ENCODE data around the gene PIAS4.

- TF ChIP-seq ZNF565 (CRISPR knock-in tag; conservative IDR thresholded peaks at IDR 0.05; ENCODE audit: low read depth) (no peak), GLIS3 (CRISPR knock-in tag; IDR thresholded peaks at IDR 0.05) (no peak), ZC3H10 (CRISPR knock-in tag; IDR thresholded peaks at IDR 0.05) (no peak)
- TF ChIP-seq, protein P1, sequence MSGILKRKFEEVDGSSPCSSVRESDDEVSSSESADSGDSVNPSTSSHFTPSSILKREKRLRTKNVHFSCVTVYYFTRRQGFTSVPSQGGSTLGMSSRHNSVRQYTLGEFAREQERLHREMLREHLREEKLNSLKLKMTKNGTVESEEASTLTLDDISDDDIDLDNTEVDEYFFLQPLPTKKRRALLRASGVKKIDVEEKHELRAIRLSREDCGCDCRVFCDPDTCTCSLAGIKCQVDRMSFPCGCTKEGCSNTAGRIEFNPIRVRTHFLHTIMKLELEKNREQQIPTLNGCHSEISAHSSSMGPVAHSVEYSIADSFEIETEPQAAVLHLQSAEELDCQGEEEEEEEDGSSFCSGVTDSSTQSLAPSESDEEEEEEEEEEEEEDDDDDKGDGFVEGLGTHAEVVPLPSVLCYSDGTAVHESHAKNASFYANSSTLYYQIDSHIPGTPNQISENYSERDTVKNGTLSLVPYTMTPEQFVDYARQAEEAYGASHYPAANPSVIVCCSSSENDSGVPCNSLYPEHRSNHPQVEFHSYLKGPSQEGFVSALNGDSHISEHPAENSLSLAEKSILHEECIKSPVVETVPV (CRISPR knock-in tag; IDR thresholded peaks at IDR 0.05) = no peak
- TF ChIP-seq, protein P2, sequence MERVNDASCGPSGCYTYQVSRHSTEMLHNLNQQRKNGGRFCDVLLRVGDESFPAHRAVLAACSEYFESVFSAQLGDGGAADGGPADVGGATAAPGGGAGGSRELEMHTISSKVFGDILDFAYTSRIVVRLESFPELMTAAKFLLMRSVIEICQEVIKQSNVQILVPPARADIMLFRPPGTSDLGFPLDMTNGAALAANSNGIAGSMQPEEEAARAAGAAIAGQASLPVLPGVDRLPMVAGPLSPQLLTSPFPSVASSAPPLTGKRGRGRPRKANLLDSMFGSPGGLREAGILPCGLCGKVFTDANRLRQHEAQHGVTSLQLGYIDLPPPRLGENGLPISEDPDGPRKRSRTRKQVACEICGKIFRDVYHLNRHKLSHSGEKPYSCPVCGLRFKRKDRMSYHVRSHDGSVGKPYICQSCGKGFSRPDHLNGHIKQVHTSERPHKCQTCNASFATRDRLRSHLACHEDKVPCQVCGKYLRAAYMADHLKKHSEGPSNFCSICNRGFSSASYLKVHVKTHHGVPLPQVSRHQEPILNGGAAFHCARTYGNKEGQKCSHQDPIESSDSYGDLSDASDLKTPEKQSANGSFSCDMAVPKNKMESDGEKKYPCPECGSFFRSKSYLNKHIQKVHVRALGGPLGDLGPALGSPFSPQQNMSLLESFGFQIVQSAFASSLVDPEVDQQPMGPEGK (CRISPR knock-in tag; IDR thresholded peaks at IDR 0.05; ENCODE audit: borderline replicate concordance) = no peak
Observed at GRCh38 chr19:3982701-3983541, 24.6 kb upstream of the PIAS4 start.
